Smooth muscle cell (in vitro differentiated cells): ENCODE results near the gene LRRC41. TPM values are rescaled to one million over a fixed set of nuclear protein-coding genes. Genes with fewer than 3 reads are reported as not detected.

Experiments
- DNase-seq: peaks from one replicate; lab custom pipeline; 2025; ENCODE audit not compliant: unreplicated experiment; lab: John Stamatoyannopoulos, UW
- H2AFZ ChIP-seq: fragments of 200-600 bp; sonication (generic); 2 replicates; pipeline ENCODE4 v1.6.0; 2016; ENCODE audit warnings: antibody characterized with exemption, low read depth, mild to moderate bottlenecking
- H3F3A ChIP-seq: fragments of 200-600 bp; sonication (generic); 2 replicates; pipeline ENCODE4 v1.6.0; 2017; ENCODE audit warnings: antibody characterized with exemption, low read depth
- H3K27ac ChIP-seq: fragments of 200-600 bp; sonication (generic); 2 replicates; pipeline ENCODE4 v1.5.1; 2016; ENCODE audit warnings: low read depth, mild to moderate bottlenecking
- H3K27me3 ChIP-seq: fragments of 200-600 bp; sonication (generic); 2 replicates; pipeline ENCODE4 v1.6.1; 2016; ENCODE audit warnings: low read depth, mild to moderate bottlenecking
- H3K36me3 ChIP-seq: fragments of 200-600 bp; sonication (generic); 2 replicates; pipeline ENCODE4 v1.5.1; 2016; ENCODE audit warnings: low read depth
- H3K4me1 ChIP-seq: fragments of 200-600 bp; sonication (generic); 2 replicates; pipeline ENCODE4 v1.5.1; 2016; ENCODE audit warnings: low read depth
- H3K4me2 ChIP-seq: fragments of 200-600 bp; sonication (generic); 2 replicates; pipeline ENCODE4 v1.6.0; 2016; ENCODE audit warnings: mild to moderate bottlenecking
- H3K4me3 ChIP-seq: fragments of 200-600 bp; sonication (generic); 2 replicates; pipeline ENCODE4 v1.5.1; 2016; ENCODE audit warnings: mild to moderate bottlenecking
- H3K79me2 ChIP-seq: fragments of 200-600 bp; sonication (generic); 2 replicates; pipeline ENCODE4 v1.6.0; 2016; ENCODE audit warnings: low read depth, mild to moderate bottlenecking
- H3K9ac ChIP-seq: fragments of 200-600 bp; sonication (generic); 2 replicates; pipeline ENCODE4 v1.6.0; 2016; ENCODE audit warnings: low read depth
- H3K9me3 ChIP-seq: fragments of 200-600 bp; sonication (generic); replicated peaks from 2 replicates; pipeline ENCODE4 v1.5.1; 2016; ENCODE audit warnings: low read depth
- H4K20me1 ChIP-seq: fragments of 200-600 bp; sonication (generic); 2 replicates; pipeline ENCODE4 v1.6.0; 2016; ENCODE audit warnings: low read depth
- WGBS: methylation state at CpG from one replicate; pipeline ENCODE4 v1.1.7; 2016; ENCODE audit warnings: low lambda C conversion rate; 5-methylcytosine and 5-hydroxymethylcytosine counted together
- polyA plus RNA-seq: library from polyadenylated mRNA; unstranded; fragments of >200 nt; fragmentation: Nextera tagmentation; extraction: Ambion mirVana; gene quantifications from 2 replicates; pipeline ENCODE4 v1.2.1, GENCODE V29; 2016
- total RNA-seq: library from RNA; depleted of rRNA; stranded (reverse); fragments of >200 nt; gene quantifications from 2 replicates; pipeline ENCODE4 v1.2.3, GENCODE V29; 2014
- TF ChIP-seq, protein P1 (sequence below): fragments of 200-600 bp; sonication (generic); IDR thresholded peaks from 2 replicates; pipeline ENCODE4 v1.5.1; 2017; ENCODE audit warnings: borderline replicate concordance, mild to moderate bottlenecking, antibody characterized with exemption; ENCODE audit not compliant: insufficient read depth, poor library complexity, severe bottlenecking

LRRC41 gene
- total and polyA plus RNA-seq, 2 experiments from 2014 or later, result 105 to 118 TPM

DNA sequence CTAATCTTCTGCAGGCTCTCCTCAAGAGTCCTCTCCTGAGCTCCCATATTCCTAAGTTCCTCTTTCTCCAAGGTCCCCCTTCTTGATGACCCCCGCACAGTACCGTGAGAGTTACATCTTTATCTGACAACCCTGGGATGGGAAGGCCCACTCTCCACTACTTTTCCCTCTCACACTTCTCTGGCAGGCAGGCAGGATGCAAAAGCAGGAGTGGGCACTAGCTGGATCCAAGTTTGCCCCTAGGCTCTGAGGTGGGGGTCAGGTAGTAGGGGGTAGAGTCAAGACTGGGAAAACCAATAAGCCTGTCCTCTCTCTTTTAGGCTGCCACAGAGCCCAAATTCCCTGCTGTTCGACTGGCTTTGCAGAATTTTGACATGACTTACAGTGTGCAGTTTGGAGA, 41.1 kb upstream of the LRRC41 start:
- Histone ChIP-seq H3K36me3 (peaks cover 6% of the 10 kb centered on the region), H3K79me2 (no peaks in the 10 kb centered on the region), H3K4me2 (no peak overlapping the region), H3K27me3 (no peaks in the 10 kb centered on the region), H3K9ac (no peak overlapping the region), H3K4me1 (peaks cover 8% of the 10 kb centered on the region), H3K27ac (no peak overlapping the region), H3K9me3 (no peaks in the 10 kb centered on the region), H2AFZ (no peak overlapping the region), H3F3A (peaks cover 4% of the 10 kb centered on the region), H3K4me3 (no peak overlapping the region), H4K20me1 (peaks cover 3% of the 10 kb centered on the region)
- 93% methylated on average over 3 of the region's 3 CpGs for WGBS
- no peak for DNase-seq
- TF ChIP-seq, protein P1, sequence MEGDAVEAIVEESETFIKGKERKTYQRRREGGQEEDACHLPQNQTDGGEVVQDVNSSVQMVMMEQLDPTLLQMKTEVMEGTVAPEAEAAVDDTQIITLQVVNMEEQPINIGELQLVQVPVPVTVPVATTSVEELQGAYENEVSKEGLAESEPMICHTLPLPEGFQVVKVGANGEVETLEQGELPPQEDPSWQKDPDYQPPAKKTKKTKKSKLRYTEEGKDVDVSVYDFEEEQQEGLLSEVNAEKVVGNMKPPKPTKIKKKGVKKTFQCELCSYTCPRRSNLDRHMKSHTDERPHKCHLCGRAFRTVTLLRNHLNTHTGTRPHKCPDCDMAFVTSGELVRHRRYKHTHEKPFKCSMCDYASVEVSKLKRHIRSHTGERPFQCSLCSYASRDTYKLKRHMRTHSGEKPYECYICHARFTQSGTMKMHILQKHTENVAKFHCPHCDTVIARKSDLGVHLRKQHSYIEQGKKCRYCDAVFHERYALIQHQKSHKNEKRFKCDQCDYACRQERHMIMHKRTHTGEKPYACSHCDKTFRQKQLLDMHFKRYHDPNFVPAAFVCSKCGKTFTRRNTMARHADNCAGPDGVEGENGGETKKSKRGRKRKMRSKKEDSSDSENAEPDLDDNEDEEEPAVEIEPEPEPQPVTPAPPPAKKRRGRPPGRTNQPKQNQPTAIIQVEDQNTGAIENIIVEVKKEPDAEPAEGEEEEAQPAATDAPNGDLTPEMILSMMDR, result no peak

DNA sequence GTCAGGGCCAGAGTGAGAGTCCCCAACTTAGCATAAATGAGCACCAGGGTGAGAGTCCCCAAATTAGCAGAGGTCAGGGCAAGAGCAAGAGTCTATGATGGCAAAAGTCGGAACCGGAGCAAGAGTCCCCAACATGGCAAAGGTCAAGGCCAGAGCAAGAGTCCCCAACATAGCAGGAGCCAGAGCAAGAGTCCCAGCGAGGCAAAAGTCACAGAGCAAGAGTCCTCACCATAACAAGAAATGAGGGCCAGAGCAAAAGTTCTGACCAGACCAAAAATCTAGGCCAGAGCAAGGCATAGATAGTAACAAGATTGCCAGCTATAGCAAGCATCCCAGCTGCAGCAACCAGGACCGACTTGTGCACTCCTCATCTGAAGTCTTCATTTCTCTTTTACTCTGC, 40.3 kb upstream of the LRRC41 start:
- H3K9me3 ChIP-seq, result no peaks in the 10 kb centered on the region
- DNase-seq, result no peak
- H2AFZ ChIP-seq, result no peak overlapping the region
- peaks cover 11% of the 10 kb centered on the region for H3K4me1 ChIP-seq
- TF ChIP-seq, protein P1, result no peak
- no peak overlapping the region for H3K4me3 ChIP-seq
- H3F3A ChIP-seq, result peaks cover 4% of the 10 kb centered on the region
- peaks cover 6% of the 10 kb centered on the region for H3K36me3 ChIP-seq
- H3K4me2 ChIP-seq, result no peak overlapping the region
- no peaks in the 10 kb centered on the region for H3K27me3 ChIP-seq
- H3K79me2 ChIP-seq, result no peaks in the 10 kb centered on the region
- H4K20me1 ChIP-seq, result peaks cover 3% of the 10 kb centered on the region
- H3K9ac ChIP-seq, result no peak overlapping the region
- H3K27ac ChIP-seq, result no peak overlapping the region
- 98% methylated on average over 4 of the region's 4 CpGs for whole genome bisulfite sequencing

DNA sequence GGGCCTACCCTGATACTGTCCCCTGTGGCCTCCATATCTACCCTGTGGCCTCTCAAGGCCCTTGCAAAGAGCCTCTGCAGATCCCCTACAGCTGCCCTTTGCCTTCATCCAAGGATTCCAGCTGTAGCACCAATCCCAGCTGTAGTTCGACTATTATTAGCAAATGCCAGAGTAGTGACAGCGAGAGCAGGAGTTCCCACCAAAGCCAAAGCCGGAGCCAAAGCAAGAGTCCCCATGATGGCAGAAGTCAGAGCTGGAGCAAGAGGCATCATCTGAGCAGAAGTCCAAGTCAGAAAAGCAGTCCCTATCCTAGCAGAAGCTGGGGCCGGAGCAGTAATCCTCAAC, 39.9 kb upstream of the LRRC41 start:
- H3F3A ChIP-seq, result peaks cover 4% of the 10 kb centered on the region
- 100% methylated on average over 4 of the region's 4 CpGs for WGBS
- H3K27ac ChIP-seq, result no peak overlapping the region
- peaks cover 11% of the 10 kb centered on the region for H3K4me1 ChIP-seq
- H3K4me3 ChIP-seq, result no peak overlapping the region
- no peak overlapping the region for H3K9ac ChIP-seq
- no peaks in the 10 kb centered on the region for H3K9me3 ChIP-seq
- TF ChIP-seq, protein P1, result no peak
- H2AFZ ChIP-seq, result no peak overlapping the region
- no peak for DNase-seq
- H3K4me2 ChIP-seq, result no peak overlapping the region
- H3K27me3 ChIP-seq, result no peaks in the 10 kb centered on the region
- peaks cover 6% of the 10 kb centered on the region for H3K36me3 ChIP-seq
- peaks cover 1% of the 10 kb centered on the region for H4K20me1 ChIP-seq
- no peaks in the 10 kb centered on the region for H3K79me2 ChIP-seq

DNA sequence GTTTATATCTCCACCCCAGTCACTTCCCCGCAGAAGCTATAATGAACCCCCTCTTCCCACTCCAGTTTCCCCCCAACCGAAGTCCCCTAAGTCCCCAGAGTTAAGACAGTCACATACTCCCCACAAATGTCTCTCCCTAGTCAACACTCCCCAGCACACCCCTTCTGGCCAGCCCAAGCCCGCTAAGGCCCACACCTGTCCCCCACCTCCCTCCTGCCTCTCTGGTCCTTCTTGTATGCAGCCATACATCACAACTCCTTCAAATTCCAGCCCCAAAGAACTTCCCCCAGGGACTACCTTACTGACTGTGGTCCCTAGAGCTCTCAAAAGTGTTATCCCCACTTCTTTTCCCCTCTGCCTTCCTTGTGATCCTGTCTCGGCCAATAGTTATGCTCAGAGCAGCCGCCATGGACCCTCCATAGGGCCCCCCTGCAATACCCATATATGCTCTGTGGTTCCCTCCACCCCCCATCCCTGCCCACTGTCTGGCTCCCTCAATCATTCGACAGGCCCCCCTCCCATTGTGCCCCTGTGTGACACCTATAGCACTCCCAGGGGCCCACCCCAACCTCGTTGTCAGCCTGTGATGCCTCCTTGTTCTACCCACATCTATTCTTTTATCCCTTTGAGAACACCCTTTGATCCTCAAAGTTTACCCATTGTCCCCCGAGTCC, 39.4 kb upstream of the LRRC41 start:
- Histone ChIP-seq H3F3A (peaks cover 4% of the 10 kb centered on the region), H4K20me1 (no peaks in the 10 kb centered on the region), H3K27me3 (no peaks in the 10 kb centered on the region), H2AFZ (no peak overlapping the region), H3K79me2 (no peaks in the 10 kb centered on the region), H3K4me1 (peaks cover 11% of the 10 kb centered on the region), H3K9ac (no peak overlapping the region), H3K36me3 (peaks cover 6% of the 10 kb centered on the region), H3K4me2 (no peak overlapping the region), H3K4me3 (no peak overlapping the region), H3K9me3 (no peaks in the 10 kb centered on the region), H3K27ac (no peak overlapping the region)
- 98% methylated on average over 8 of the region's 8 CpGs for WGBS
- TF ChIP-seq, protein P1, result no peak
- DNase-seq, result no peak
